Activated CD4-positive, alpha-beta T cell treated with anti-CD3 and anti-CD28 coated beads, Interleukin-2, Interleukin-6, amounts not matched to agents 100 ng/mL and 50 ng/mL, durations not matched to agents 16 hours and 8 hours (primary cell): Measurements from ENCODE around the gene FAM153A.
"Not testable (repeated sequence)": the region's sequence is repeated elsewhere in the genome, so short reads cannot be mapped to it uniquely, and the experiment has no call there.

Experiments used
- DNase-seq: peaks from one replicate; pipeline ENCODE4 v3.0.0-alpha.2; 2020

FAM153A gene

DNA sequence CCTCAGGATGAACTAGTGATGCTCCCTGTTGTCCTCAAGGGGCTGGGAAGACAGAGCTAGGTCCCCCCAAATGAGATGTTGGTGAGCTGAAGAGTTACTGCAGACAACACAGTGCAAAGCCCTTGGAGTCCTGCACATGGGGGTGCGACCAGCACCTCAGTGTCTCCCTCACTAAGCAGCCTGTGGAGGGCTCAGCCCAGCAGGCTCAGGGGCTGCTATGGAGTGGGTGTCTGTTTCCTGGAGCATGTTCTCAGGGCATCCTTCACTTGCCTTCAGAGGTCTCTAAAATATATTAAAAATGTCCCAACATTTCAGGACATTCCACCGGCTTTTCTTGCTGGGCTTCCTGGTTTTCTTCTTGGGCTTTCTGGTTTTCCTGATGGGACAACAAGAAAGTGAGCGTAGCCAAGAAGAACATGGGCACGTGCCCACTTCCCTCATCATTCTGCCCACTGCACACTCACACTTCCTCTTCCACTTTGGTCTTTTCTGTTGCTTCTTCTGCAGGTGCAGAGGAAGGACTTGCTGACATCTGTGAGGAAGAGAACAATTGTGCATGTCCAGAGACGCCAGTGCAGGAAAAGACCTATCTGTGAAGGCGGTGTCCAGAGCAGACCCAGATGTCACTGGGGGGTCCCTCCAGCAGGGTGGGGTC lies 58.7 kb downstream of the FAM153A start:
- not testable (repeated sequence) for DNase-seq

DNA sequence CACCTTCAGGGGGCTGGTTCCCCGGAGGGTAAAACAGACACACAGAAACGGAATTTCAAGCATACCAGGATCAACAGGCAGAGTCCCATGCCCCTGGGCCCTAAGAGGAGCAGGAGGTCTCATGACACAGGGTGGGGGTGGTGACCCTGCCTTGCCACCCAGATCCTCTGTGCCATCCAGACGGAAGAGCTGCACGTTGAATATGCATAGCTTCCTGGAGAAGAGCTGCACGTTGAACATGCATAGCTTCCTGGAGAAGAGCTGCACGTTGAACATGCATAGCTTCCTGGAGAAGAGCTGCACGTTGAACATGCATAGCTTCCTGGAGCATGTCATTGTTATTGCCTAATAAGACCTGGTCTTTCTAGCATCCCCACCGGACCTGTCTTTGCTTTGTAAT lies 59.9 kb downstream of the FAM153A start:
- not testable (repeated sequence) for DNase-seq

DNA sequence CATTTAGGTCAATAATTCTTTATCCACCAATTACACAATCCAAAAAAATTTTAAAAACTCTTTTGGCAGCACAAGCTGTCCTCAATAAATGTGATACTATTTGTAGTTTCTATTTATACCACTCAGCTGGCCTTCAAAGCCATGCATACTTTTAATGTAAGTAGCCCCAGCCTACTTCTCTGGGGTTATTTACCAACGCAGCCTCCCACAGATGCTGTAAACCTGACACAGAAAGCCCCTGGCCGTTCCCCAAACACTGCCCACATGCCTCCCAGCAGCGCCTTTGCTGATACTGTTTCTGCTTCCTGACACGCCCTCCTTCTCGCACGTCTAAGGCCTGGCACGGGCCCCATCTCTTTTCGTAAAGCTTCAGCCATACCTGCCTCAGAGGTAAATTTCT lies 62.7 kb downstream of the FAM153A start:
- not testable (repeated sequence) for DNase-seq

DNA sequence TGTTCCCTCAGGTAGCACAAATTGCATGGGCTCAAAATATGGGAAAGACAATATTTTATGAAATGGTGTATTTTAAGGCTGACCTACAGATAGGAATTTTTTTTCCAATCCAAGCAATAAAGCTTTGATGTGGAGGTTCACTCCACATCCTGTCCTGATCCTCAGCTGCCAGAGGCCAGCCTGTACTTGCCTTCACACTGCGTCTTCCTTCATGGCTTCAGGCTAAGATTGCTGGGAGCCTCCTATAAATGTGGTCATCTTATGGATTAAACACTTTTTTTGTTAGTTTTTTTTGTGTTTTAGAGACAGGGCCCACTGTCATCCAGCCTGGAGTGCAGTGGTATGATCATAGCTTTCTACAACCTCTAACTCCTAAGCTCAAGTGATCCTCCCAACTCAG lies 67.3 kb downstream of the FAM153A start:
- DNase-seq, result not testable (repeated sequence)

DNA sequence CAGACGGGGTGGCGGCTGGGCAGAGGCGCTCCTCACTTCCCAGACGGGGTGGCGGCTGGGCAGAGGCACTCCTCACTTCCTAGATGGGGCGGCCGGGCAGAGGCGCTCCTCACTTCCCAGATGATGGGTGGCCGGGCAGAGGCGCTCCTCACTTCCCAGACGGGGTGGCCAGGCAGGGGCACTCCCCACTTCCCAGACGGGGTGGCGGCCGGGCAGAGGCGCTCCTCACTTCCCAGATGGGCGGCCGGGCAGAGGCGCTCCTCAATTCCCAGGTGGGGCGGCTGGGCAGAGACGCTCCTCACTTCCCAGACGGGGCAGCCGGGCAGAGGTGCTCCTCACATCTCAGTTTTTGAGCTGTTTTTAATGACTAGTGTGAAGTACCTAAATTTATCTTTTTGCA lies 86.6 kb downstream of the FAM153A start:
- not testable (repeated sequence) for DNase-seq

DNA sequence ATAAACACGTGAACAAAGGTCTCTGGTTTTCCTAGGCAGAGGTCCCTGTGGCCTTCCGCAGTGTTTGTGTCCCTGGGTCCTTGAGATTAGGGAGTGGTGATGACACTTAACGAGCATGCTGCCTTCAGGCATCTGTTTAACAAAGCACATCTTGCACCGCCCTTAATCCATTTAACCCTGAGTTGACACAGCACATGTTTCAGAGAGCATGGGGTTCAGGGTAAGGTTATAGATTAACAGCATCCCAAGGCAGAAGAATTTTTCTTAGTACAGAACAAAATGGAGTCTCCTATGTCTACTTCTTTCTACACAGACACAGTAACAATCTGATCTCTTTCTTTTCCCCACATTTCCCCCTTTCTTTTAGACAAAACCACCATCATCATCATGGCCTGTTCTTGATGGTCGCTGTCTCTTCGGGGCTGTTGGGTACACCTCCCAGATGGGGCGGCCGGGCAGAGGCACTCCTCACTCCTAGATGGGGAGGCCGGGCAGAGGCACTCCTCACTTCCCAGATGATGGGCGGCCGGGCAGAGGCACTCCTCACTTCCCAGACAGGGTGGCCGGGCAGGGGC lies 87.3 kb downstream of the FAM153A start:
- DNase-seq, result not testable (repeated sequence)

DNA sequence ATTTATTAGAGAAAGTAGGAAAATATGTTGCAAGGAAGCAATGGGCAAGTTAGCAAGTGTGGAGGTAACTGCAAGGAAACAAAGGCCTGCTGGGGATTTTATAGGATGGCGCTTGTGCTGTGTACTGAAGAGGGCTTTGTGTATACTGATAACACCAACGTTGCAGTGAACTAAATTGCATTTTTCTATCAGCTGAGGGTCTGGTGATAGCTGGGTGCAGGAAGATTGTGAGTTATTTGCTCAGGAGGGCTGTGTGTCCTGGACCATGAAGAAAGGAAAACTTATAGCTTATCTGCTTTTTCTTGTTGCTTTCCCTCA lies 88.2 kb downstream of the FAM153A start:
- not testable (repeated sequence) for DNase-seq

DNA sequence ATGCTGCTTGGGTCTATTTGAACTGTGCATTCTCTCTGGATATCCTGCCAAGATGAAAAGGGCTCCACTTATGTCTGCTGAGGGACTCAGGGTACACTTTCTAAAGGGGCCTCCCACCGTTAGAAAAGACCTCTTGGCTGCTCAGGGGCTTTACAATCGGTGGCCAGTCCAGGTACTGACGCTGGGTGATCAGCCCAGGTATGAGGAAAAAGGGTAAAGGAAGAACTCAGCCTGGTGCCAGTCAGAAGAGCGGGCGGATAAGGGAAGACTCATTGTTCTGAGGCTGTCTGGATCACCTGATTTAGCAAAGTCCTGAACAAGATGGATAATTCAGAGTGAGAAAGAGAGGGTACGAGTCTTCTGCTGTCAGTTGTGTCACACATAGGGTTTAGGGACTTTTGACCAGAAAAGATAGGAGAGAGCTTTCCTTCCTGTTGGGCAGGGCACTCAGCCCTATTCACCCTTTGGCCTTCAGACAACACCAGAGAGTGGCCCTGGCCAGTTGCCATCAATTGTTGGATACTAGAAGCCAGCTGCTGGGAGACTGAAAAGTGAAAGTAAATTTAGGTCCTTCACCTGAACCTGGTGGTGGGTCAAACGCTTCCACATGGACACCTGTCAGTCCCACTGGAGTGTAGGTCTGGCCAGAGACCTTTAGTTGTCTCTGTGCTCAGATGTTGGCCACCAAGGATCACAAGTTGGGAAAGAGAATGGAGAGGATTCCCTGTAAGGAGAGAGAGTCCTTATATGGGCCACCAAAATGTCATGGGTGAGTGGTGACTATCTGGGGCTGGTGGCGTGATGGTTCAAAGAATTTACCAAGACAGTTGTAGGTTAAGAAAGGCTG lies 88.8 kb downstream of the FAM153A start:
- DNase-seq, result not testable (repeated sequence)

DNA sequence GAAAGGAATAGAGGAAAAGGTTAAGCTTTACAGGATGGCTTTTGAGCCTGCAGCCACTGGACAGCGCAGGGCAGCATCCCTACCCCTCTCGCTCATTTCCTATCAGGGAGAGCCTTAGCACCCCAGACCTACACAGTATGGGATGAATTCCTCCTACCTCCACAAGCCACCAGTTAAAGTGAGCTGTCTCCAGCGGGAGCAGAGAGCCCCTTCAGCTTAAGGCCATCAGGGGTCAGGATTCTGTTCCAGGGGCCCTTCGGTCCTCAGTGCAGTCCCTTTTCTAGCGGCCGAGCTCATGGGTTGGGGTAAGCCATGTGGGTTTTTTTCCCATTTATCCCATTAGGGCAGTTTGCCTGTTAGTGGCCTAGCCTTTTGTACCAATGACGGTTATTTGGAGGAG lies 89.7 kb downstream of the FAM153A start:
- DNase-seq, result not testable (repeated sequence)

DNA sequence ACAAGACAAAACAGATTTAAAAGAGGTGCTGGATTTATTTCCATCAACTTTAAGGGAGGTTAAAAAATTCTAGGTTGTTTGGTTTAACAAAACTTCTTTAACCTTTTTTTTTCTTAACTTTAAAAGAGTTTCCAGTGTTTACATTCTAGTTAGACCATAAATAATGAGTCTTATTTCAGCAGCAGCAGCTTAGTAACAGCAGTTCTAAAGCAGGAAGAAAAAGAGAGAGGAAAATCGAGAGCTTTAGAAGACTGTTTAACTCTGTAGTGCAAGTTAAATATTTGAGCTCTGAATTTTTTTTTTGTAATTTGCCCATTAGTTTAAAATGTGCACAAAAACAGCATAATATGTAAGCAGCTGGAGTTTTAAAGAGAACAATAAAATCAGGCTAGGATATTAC lies 90.2 kb downstream of the FAM153A start:
- not testable (repeated sequence) for DNase-seq

DNA sequence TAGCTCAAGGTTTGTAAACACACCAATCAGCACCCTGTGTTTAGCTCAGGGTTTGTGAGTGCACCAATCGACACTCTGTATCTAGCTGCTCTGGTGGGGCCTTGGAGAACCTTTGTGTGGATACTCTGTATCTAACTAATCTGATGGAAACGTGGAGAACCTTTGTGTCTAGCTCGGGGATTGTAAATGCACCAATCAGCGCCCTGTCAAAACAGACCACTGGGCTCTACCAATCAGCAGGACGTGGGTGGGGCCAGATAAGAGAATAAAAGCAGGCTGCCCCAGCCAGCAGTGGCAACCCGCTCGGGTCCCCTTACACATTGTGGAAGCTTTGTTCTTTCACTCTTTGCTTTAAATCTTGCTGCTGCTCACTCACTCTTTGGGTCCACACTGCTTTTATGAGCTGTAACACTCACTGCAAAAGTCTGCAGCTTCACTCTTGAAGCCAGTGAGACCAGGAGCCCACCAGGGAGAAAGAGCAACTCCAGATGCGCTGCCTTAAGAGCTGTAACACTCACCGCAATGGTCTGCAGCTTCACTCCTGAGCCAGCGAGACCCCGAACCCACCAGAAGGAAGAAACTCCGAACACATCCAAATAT lies 93.6 kb downstream of the FAM153A start:
- DNase-seq, result not testable (repeated sequence)

DNA sequence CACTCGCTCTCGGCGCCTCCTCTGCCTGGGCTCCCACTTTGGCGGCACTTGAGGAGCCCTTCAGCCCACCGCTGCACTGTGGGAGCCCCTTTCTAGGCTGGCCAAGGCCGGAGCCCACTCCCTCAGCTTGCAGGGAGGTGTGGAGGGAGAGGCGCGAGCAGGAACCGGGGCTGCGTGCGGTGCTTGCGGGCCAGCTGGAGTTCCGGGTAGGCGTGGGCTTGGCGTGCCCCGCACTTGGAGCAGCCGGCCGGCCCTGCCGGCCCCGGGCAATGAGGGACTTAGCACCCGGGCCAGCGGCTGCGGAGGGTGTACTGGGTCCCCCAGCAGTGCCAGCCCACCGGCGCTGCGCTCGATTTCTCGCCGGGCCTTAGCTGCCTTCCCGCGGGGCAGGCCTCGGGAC lies 94.6 kb downstream of the FAM153A start:
- not testable (repeated sequence) for DNase-seq

DNA sequence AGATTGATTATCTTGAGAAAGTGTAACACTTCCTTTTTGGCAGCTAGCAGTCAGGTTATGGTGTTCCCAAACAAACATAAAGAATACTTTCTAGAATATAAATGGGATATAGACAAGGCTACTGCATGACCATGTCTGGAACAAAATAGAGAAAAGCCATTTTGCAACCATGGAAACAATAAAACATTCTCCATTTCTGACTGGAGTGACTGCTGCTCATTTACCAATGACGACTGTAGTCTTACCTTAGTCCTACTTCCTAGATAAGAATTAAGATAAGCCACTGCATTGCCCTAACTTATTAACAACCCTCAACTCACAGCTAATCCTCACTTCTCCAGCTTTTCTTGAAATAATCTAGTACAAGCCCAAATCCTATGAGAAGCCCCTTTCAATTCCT lies 100.8 kb downstream of the FAM153A start:
- DNase-seq, result not testable (repeated sequence)
